HCT116 (cell line): ENCODE data around the gene TEKTIP1. TPM values are rescaled to one million over a fixed set of nuclear protein-coding genes. Genes with fewer than 3 reads are reported as not detected.

Source experiments
- ATAC-seq: fragments of 200-7000 bp; cut with Tn5 transposase; 2 replicates; pipeline ENCODE4 v1.9.1; 2020; ENCODE audit warnings: mild to moderate bottlenecking, moderate library complexity
- BruUV-seq: library from RNA; stranded (reverse); fragments of 400-500 nt; replicated peaks from 2 replicates; lab custom pipeline; 2021; lab: Mats Ljungman, UMichigan
- CTCF ChIA-PET: fragments of 300-600 bp; sonication (Branson Sonifier 250); formaldehyde crosslinking; loops from one replicate; lab custom pipeline; 2021; ENCODE audit warnings: antibody characterized with exemption; lab: Charles Lee
- POLR2A ChIA-PET: fragments of 300-600, 350-600 bp; sonication (Branson Sonifier 250); formaldehyde crosslinking; loops from one replicate; lab custom pipeline; 2021; ENCODE audit warnings: antibody characterized with exemption; lab: Charles Lee
- RAD21 ChIA-PET, 2 experiments: fragments of 300-600 bp; sonication (Branson Sonifier 250); formaldehyde crosslinking; loops; one replicate each; lab custom pipeline; 2023; ENCODE audit warnings: low total read pairs in 2 of 2; ENCODE audit not compliant: uncharacterized antibody in 2 of 2, unreplicated experiment in 2 of 2, low non-redundant PET in 1 of 2; lab: Charles Lee
- DNase-seq: peaks from one replicate; pipeline ENCODE4 v3.0.0-alpha.2; 2010; ENCODE audit warnings: low read depth, low spot score
- H2AFZ ChIP-seq: fragments of 200-600 bp; shearing (Covaris generic), sonication (generic); 2 replicates; pipeline ENCODE4 v1.6.1; 2017; ENCODE audit warnings: low read depth, mixed run types, mixed read lengths, antibody characterized with exemption, low read length; ENCODE audit not compliant: poor library complexity, severe bottlenecking
- H3K27ac ChIP-seq: 2 replicates; pipeline ENCODE4 v1.5.1; 2012; ENCODE audit warnings: low read depth, low read length
- H3K27me3 ChIP-seq: fragments of 200-600 bp; sonication (generic); 2 replicates; pipeline ENCODE4 v1.6.1; 2016; ENCODE audit warnings: mixed run types, low read length, mixed read lengths; ENCODE audit not compliant: insufficient read depth
- H3K36me3 ChIP-seq, 2 experiments: fragments of 200-500 bp in 1 of 2; fragments of 200-600 bp in 1 of 2; sonication (Bioruptor generic) in 1 of 2; sonication (generic) in 1 of 2; 2 replicates each; pipeline versions ENCODE4 v1.5.1 to v1.6.1; 2014 to 2016; ENCODE audit warnings: low read length in 2 of 2, inconsistent platforms in 1 of 2, mixed read lengths in 1 of 2, mixed run types in 1 of 2; ENCODE audit not compliant: insufficient read depth in 2 of 2, control insufficient read depth in 1 of 2
- H3K4me1 ChIP-seq, 2 experiments: fragments of 200-600 bp in 1 of 2; sonication (generic) in 1 of 2; 2 replicates each; pipeline versions ENCODE4 v1.5.1 to v1.6.1; 2012 to 2017; ENCODE audit warnings: low read length in 2 of 2, inconsistent platforms in 1 of 2, mild to moderate bottlenecking in 1 of 2, mixed read lengths in 1 of 2, mixed run types in 1 of 2, moderate library complexity in 1 of 2; ENCODE audit not compliant: insufficient read depth in 2 of 2, control insufficient read depth in 1 of 2
- H3K4me2 ChIP-seq: fragments of 200-600 bp; sonication (generic); 2 replicates; pipeline ENCODE4 v1.6.1; 2017; ENCODE audit warnings: mixed run types, low read length, mixed read lengths
- H3K4me3 ChIP-seq, 2 experiments: fragments of 200-600 bp in 1 of 2; sonication (generic) in 1 of 2; replicated peaks in 1 of 2; 2 replicates each; pipeline ENCODE4 v1.5.1; 2011 to 2016; ENCODE audit warnings: low read length in 2 of 2, control low read depth in 1 of 2, low read depth in 1 of 2, mild to moderate bottlenecking in 1 of 2, mixed read lengths in 1 of 2, mixed run types in 1 of 2
- H3K79me2 ChIP-seq: fragments of 200-600 bp; sonication (generic); 2 replicates; pipeline ENCODE4 v1.6.1; 2017; ENCODE audit warnings: mild to moderate bottlenecking, mixed run types, low read length, moderate library complexity, mixed read lengths; ENCODE audit not compliant: insufficient read depth
- H3K9ac ChIP-seq: fragments of 200-600 bp; sonication (generic); 2 replicates; pipeline ENCODE4 v1.6.1; 2016; ENCODE audit warnings: low read length, mixed read lengths
- H3K9me2 ChIP-seq: fragments of 200-600 bp; sonication (generic), shearing (Covaris generic); 2 replicates; pipeline ENCODE4 v1.6.1; 2017; ENCODE audit warnings: mixed run types, mild to moderate bottlenecking, moderate library complexity; ENCODE audit not compliant: insufficient read depth
- H3K9me3 ChIP-seq, 2 experiments: fragments of 200-500 bp in 1 of 2; fragments of 200-600 bp in 1 of 2; sonication (Bioruptor generic) in 1 of 2; sonication (generic) in 1 of 2; 2 replicates each; pipeline ENCODE4 v1.6.1; 2014 to 2017; ENCODE audit warnings: low read length in 2 of 2, mixed read lengths in 2 of 2, inconsistent platforms in 1 of 2, low read depth in 1 of 2, mild to moderate bottlenecking in 1 of 2, mixed run types in 1 of 2, moderate library complexity in 1 of 2; ENCODE audit not compliant: control insufficient read depth in 1 of 2, insufficient read depth in 1 of 2
- H4K20me1 ChIP-seq: fragments of 200-600 bp; sonication (generic), shearing (Covaris generic); 2 replicates; pipeline ENCODE4 v1.6.1; 2017; ENCODE audit warnings: mixed run types, mild to moderate bottlenecking, moderate library complexity; ENCODE audit not compliant: insufficient read depth
- CBX3 ChIP-seq: IDR thresholded peaks from 2 replicates; pipeline ENCODE4 v1.6.1; 2012; ENCODE audit warnings: low read depth
- CEBPB ChIP-seq: IDR thresholded peaks from 2 replicates; pipeline ENCODE4 v1.6.1; 2012; ENCODE audit warnings: low read depth
- CTCF ChIP-seq, 3 experiments: fragments of 200-600 bp in 1 of 3; sonication (generic) in 1 of 3; IDR thresholded peaks in 2 of 3; conservative IDR thresholded peaks in 1 of 3; 2 replicates each; pipeline ENCODE4 v1.5.1; 2012 to 2017; ENCODE audit warnings: low read depth in 2 of 3, low read length in 2 of 3, antibody characterized with exemption in 1 of 3, borderline replicate concordance in 1 of 3, control low read depth in 1 of 3, mild to moderate bottlenecking in 1 of 3, mixed read lengths in 1 of 3, mixed run types in 1 of 3, moderate library complexity in 1 of 3; ENCODE audit not compliant: insufficient read depth in 1 of 3
- ELF1 ChIP-seq: IDR thresholded peaks from 2 replicates; pipeline ENCODE4 v1.6.1; 2012; ENCODE audit warnings: low read depth, borderline replicate concordance
- EZH2 ChIP-seq: fragments of 200-600 bp; sonication (generic); IDR thresholded peaks from 2 replicates; pipeline ENCODE4 v1.6.1; 2017; ENCODE audit warnings: antibody characterized with exemption, mixed run types
- EZH2phosphoT487 ChIP-seq: fragments of 200-600 bp; IDR thresholded peaks from 2 replicates; pipeline ENCODE4 v1.6.1; 2018; ENCODE audit warnings: antibody characterized with exemption, borderline replicate concordance
- FOSL1 ChIP-seq: IDR thresholded peaks from 2 replicates; pipeline ENCODE4 v1.6.1; 2012; ENCODE audit warnings: low read depth
- JUND ChIP-seq: IDR thresholded peaks from 2 replicates; pipeline ENCODE4 v1.6.1; 2012
- POLR2A ChIP-seq: IDR thresholded peaks from 2 replicates; pipeline ENCODE4 v1.7.0; 2011; ENCODE audit warnings: borderline replicate concordance; ENCODE audit not compliant: insufficient read depth, insufficient read length; ENCODE audit errors: extremely low read depth
- POLR2AphosphoS5 ChIP-seq: IDR thresholded peaks from 2 replicates; pipeline ENCODE4 v1.6.1; 2011; ENCODE audit warnings: mild to moderate bottlenecking, low read depth, low read length, moderate library complexity
- REST ChIP-seq: IDR thresholded peaks from 2 replicates; pipeline ENCODE4 v1.6.1; 2012; ENCODE audit warnings: low read depth
- SIN3A ChIP-seq: IDR thresholded peaks from 2 replicates; pipeline ENCODE4 v1.6.1; 2012; ENCODE audit warnings: low read depth
- SP1 ChIP-seq: IDR thresholded peaks from 2 replicates; pipeline ENCODE4 v1.6.1; 2012; ENCODE audit warnings: low read depth
- SRF ChIP-seq: IDR thresholded peaks from 2 replicates; pipeline ENCODE4 v1.6.1; 2012; ENCODE audit warnings: low read depth
- TCF7L2 ChIP-seq: IDR thresholded peaks from 2 replicates; pipeline ENCODE4 v1.7.0; 2011; ENCODE audit warnings: borderline replicate concordance, inconsistent platforms; ENCODE audit not compliant: insufficient read depth, insufficient read length; ENCODE audit errors: extremely low read depth
- ZFX ChIP-seq: fragments of 450-650 bp; IDR thresholded peaks from 2 replicates; pipeline ENCODE4 v1.6.1; 2017
- ZNF274 ChIP-seq: fragments of 200-500 bp; sonication (Bioruptor generic); IDR thresholded peaks from 2 replicates; pipeline ENCODE4 v1.6.1; 2014; ENCODE audit warnings: mild to moderate bottlenecking, low read depth, low read length, inconsistent platforms
- intact Hi-C: fragments of 100-400 bp; cut with micrococcal nuclease; formaldehyde crosslinking; loops from 2 replicates; pipeline ENCODE4 v1.10.0; 2022
- total RNA-seq: library from RNA; stranded (reverse); gene quantifications from one replicate; pipeline ENCODE4 v1.2.1, GENCODE V29; 2021; ENCODE audit not compliant: unreplicated experiment
- TF ChIP-seq, protein P1 (sequence below): IDR thresholded peaks from 2 replicates; pipeline ENCODE4 v1.6.1; 2011; ENCODE audit warnings: mild to moderate bottlenecking, low read length, moderate library complexity; ENCODE audit not compliant: insufficient replicate concordance; ENCODE audit errors: extremely low read depth
- TF ChIP-seq, protein P2 (sequence below): IDR thresholded peaks from 2 replicates; pipeline ENCODE4 v1.6.1; 2012

Gene TEKTIP1
- total RNA-seq, 1 experiment from 2014 or later = 1.2 TPM

DNA sequence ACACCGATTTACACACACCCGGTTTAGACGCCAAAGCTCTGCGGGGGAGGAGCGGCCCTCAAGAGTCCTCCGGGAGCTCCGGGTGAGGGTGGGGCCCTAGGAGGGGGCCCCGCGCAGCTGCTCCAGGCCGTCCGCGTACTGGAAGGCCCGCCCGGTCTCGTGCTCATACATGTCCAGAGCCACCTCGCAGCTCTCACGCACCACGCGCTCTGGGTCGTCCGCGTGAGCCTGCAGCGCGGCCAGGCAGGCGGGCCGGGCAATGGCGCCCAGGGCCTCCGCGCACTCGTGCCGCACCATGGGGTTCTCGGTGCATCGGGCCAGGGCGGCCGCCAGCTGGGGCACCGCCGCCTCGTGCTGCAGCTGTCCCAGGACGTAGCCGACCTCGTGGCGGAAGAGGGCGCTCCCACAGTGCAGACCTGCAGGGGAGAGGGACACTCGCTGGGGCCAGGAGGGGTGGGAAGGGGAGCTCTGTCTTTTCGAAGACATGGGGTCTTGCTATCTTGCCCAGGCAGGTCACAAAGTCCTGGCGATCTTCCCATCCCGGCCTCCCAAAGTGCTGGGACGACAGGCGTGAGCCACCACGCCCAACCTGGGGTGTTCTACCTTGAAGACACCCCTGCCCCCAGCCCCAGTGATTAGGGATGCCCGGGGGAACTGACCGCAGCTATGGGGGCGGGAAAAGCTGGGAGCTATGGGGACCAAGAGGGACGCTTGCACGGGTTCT, 47.4 kb upstream of the TEKTIP1 start:
- no TSS peak for BruUV-seq
- H4K20me1 ChIP-seq = no peaks in the 10 kb centered on the region
- H3K9ac ChIP-seq = no peak overlapping the region
- intact Hi-C loops = no loop called here
- no peak overlapping the region for H3K4me3 ChIP-seq
- TF ChIP-seq ZNF274 (no peak), SRF (no peak), POLR2A (no peak), POLR2AphosphoS5 (no peak), EZH2 (no peak), SIN3A (no peak), CBX3 (no peak), JUND (no peak), CTCF (IDR thresholded peaks at IDR 0.05 in 2 of 3, conservative IDR thresholded peaks at IDR 0.05 in 1 of 3; ENCODE audit: borderline replicate concordance in 1 of 3, insufficient read depth in 1 of 3, low read depth in 2 of 3, low read length in 2 of 3) (no peak), TCF7L2 (no peak), REST (no peak), ZFX (no peak), FOSL1 (no peak), SP1 (no peak), CEBPB (no peak), EZH2phosphoT487 (no peak), ELF1 (no peak)
- TF ChIP-seq, protein P1, sequence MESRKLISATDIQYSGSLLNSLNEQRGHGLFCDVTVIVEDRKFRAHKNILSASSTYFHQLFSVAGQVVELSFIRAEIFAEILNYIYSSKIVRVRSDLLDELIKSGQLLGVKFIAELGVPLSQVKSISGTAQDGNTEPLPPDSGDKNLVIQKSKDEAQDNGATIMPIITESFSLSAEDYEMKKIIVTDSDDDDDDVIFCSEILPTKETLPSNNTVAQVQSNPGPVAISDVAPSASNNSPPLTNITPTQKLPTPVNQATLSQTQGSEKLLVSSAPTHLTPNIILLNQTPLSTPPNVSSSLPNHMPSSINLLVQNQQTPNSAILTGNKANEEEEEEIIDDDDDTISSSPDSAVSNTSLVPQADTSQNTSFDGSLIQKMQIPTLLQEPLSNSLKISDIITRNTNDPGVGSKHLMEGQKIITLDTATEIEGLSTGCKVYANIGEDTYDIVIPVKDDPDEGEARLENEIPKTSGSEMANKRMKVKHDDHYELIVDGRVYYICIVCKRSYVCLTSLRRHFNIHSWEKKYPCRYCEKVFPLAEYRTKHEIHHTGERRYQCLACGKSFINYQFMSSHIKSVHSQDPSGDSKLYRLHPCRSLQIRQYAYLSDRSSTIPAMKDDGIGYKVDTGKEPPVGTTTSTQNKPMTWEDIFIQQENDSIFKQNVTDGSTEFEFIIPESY = no peak
- TF ChIP-seq, protein P2, sequence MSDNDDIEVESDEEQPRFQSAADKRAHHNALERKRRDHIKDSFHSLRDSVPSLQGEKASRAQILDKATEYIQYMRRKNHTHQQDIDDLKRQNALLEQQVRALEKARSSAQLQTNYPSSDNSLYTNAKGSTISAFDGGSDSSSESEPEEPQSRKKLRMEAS = no peak
- TF ChIP-seq, all 23 proteins: peak for 0
- CTCF ChIA-PET = no interaction called here
- Histone ChIP-seq H3K36me3 (peaks cover 2 to 20% of the 10 kb centered on the region in 2 experiments; a peak in 3 of 4 replicates), H3K27ac (no peak overlapping the region), H2AFZ (no peak overlapping the region), H3K9me3 (no peaks in the 10 kb centered on the region), H3K79me2 (no peaks in the 10 kb centered on the region), H3K9me2 (no peaks in the 10 kb centered on the region), H3K4me1 (no peaks in the 10 kb centered on the region), H3K4me2 (no peak overlapping the region), H3K27me3 (no peaks in the 10 kb centered on the region)
- ATAC-seq (no peak), DNase-seq (no peak)
- POLR2A ChIA-PET = no interaction called here
- RAD21 ChIA-PET = no interaction called here
